Measurements from ENCODE around the gene CADM2.
"Not testable (repeated sequence)": the region's sequence is repeated elsewhere in the genome, so short reads cannot be mapped to it uniquely, and the experiment has no call there.

The CADM2 gene

GRCh38 chr3:85481411-85482212 is 522.8 kb downstream of the CADM2 start:
- no peak for DNase-seq (ENCODE audit: low read depth)

- DNase-seq (ENCODE audit: low read depth): no peak
Observed at GRCh38 chr3:85482213-85482490, 523.4 kb downstream of the CADM2 start.

- DNase-seq (ENCODE audit: low read depth): no peak
Observed at GRCh38 chr3:85483986-85484385, 525.2 kb downstream of the CADM2 start.

GRCh38 chr3:85487375-85487774 is 528.6 kb downstream of the CADM2 start:
- DNase-seq (ENCODE audit: low read depth): no peak

GRCh38 chr3:85495602-85496001 is 536.8 kb downstream of the CADM2 start:
- DNase-seq (ENCODE audit: low read depth): no peak

- no peak for DNase-seq (ENCODE audit: low read depth)
Observed at GRCh38 chr3:85498177-85498576, 539.4 kb downstream of the CADM2 start.

- no peak for DNase-seq (ENCODE audit: low read depth)
Observed at GRCh38 chr3:85502148-85502875, 543.5 kb downstream of the CADM2 start.

GRCh38 chr3:85504129-85504784 is 545.5 kb downstream of the CADM2 start:
- DNase-seq (ENCODE audit: low read depth): not testable (repeated sequence)

GRCh38 chr3:85504785-85505511 is 546.2 kb downstream of the CADM2 start:
- DNase-seq (ENCODE audit: low read depth): not testable (repeated sequence)

- DNase-seq (ENCODE audit: low read depth): not testable (repeated sequence)
Observed at GRCh38 chr3:85507052-85507451, 548.3 kb downstream of the CADM2 start.

- no peak for DNase-seq (ENCODE audit: low read depth)
Observed at GRCh38 chr3:85508659-85509058, 549.9 kb downstream of the CADM2 start.

- no peak for DNase-seq (ENCODE audit: low read depth)
Observed at GRCh38 chr3:85516146-85516545, 557.4 kb downstream of the CADM2 start.

- DNase-seq (ENCODE audit: low read depth): no peak
Observed at GRCh38 chr3:85524104-85524503, 565.3 kb downstream of the CADM2 start.

- no peak for DNase-seq (ENCODE audit: low read depth)
Observed at GRCh38 chr3:85525264-85525663, 566.5 kb downstream of the CADM2 start.

- no peak for DNase-seq (ENCODE audit: low read depth)
Observed at GRCh38 chr3:85533586-85533985, 574.8 kb downstream of the CADM2 start.

- no peak for DNase-seq (ENCODE audit: low read depth)
Observed at GRCh38 chr3:85535517-85535916, 576.7 kb downstream of the CADM2 start.

GRCh38 chr3:85539232-85539631 is 580.4 kb downstream of the CADM2 start:
- no peak for DNase-seq (ENCODE audit: low read depth)

GRCh38 chr3:85554153-85554552 is 595.4 kb downstream of the CADM2 start:
- DNase-seq (ENCODE audit: low read depth): no peak

GRCh38 chr3:85560088-85560785 is 601.4 kb downstream of the CADM2 start:
- DNase-seq (ENCODE audit: low read depth): no peak

- no peak for DNase-seq (ENCODE audit: low read depth)
Observed at GRCh38 chr3:85567071-85567676, 608.4 kb downstream of the CADM2 start.

GRCh38 chr3:85570819-85571218 is 612.0 kb downstream of the CADM2 start:
- DNase-seq (ENCODE audit: low read depth): no peak

Measured in activated gamma-delta T cell treated with anti-CD3 and anti-CD28 coated beads, Interleukin-2, amount 50 U/mL, for 16 hours (primary cell).